Measurements from ENCODE around the gene MRPL34.

- TF ChIP-seq CTCF (IDR thresholded peaks at IDR 0.05; ENCODE audit: poor library complexity), result no peak
- TF ChIP-seq EZH2 (IDR thresholded peaks at IDR 0.05; ENCODE audit: borderline replicate concordance), result no peak
- no peak for TF ChIP-seq EZH2phosphoT487 (IDR thresholded peaks at IDR 0.05; ENCODE audit: low read depth, severe bottlenecking, unreplicated experiment)
These were observed 4.3 kb downstream of the MRPL34 start for GRCh38 chr19:17309965-17310461.
